GM18907 (cell line): Measurements from ENCODE around the gene GAS2.

Experiments
- ATAC-seq: cut with Tn5 transposase; IDR thresholded peaks from one replicate; pipeline ENCODE4 v1.9.1; 2021; ENCODE audit warnings: mild to moderate bottlenecking, moderate library complexity; ENCODE audit not compliant: unreplicated experiment

Gene GAS2

GRCh38 chr11:22723274-22723673 lies 56.9 kb downstream of the GAS2 start:
- ATAC-seq, result no peak

- no peak for ATAC-seq
Observed at GRCh38 chr11:22725079-22725478, 58.7 kb downstream of the GAS2 start.

DNA sequence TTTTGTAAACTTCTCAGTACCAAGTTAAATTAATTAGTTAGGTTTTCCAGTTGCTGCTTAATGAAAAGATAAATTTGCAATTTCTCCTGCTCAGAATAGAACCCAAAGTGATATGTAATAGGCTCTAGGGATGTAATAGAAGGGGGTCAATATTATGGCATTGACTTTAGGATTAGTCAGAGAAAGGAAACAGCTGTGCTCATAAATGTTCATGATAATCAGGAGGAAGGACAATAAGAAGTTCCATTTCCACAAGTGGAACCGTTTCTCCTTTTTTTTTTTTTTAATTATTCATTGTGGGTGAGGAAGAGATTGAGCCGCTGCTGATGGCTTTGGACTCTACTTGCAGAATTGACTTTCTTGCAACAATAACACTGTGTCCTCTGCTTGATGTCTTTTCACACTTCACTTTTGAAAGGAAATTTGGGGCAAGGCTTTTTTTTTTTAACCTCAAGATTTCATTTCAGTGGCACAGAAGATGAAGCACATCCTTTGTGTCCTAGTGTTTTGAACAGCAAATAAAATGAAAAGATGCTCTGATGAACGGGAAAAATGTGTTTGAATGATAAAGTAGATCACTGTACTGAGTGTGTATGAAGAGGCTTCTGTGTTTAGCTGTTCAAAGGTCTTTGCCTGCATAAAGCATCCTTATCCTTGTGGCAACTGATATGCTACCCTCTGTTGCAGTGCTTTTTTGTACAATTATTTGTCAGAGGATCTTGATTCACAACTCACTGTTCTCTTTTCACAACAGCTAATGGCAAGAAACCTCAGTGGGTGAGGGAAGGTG lies 62.4 kb downstream of the GAS2 start:
- no peak for ATAC-seq

GRCh38 chr11:22730319-22730718 lies 63.9 kb downstream of the GAS2 start:
- peak; percentile 70 for ATAC-seq

GRCh38 chr11:22732588-22732987 lies 66.2 kb downstream of the GAS2 start:
- ATAC-seq, result no peak

GRCh38 chr11:22733475-22734248 lies 67.3 kb downstream of the GAS2 start:
- no peak for ATAC-seq

DNA sequence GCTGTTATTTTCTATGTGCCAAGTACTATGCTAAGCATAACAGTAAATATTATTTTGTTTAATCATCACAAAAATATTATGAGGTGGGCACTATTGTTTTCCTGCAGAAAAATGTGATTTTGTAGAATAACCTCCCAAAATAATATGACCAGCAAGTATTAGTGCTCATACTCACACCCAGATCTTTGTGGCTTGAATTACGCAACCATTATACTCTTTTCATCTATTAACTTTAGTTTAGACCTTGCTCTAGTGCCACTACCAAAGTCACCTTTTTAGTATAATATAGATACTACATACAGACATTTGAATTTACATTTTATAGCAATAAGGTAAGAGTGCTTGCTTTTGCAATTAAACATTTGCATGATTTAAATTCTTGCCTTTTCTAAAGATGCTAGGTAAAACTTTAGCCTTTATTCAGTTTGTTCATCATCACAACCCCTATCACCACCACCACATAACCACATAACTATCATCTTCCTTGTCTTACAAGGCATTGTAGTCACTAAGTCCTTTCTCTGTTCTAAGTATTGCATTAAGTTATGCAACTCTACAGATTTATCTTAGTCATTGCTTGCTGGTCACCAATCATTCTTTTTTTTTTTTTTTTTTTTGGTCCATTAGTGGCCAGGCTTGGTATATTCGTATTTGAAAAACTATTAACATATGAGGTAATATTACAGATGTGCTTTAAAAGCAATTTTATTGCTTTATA lies 68.4 kb downstream of the GAS2 start:
- no peak for ATAC-seq

DNA sequence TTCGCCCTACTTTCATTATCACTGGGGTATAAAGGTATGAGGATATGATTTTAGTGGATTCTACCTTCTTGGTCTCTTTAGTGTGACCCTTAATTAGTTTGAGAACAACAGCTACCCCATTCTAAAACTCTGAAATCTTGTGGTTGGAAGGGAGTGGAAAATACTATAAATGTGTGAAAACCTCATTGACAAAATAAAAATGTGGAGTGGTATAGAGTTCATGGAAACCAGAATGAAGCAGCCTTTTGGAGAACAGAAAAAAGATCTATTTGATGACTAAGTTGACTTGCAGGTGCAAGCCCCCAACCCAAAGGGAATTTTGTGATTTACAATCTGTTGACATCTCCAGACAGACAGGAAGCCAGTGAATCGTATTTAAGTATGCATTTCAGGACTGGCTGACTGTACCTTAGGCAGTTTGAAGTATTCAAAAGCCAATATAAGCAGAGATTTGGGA lies 75.8 kb downstream of the GAS2 start:
- ATAC-seq, result no peak

DNA sequence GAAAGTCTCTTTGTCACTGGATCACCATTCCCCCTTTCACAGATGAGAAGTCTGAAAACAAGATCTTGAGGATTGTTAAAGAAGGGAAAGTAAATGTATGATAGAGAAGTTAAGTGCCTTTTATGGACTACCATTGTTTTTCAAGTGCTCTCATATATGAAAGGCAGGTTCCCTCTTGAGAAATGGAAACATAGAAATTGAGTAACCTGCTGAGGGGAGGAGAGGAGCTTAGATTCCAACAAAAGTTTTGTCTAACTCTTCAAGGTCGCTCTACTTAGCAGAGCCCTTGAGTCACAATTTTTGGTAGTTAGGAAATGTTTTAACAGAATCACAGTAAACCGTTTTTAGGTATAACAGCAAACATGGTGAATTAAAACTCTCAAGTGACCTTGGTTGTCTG lies 83.1 kb downstream of the GAS2 start:
- ATAC-seq, result no peak

GRCh38 chr11:22752908-22753310 lies 86.5 kb downstream of the GAS2 start:
- no peak for ATAC-seq

- ATAC-seq, result no peak
Observed at GRCh38 chr11:22753416-22753815, 87.0 kb downstream of the GAS2 start.

GRCh38 chr11:22761066-22761465 lies 94.7 kb downstream of the GAS2 start:
- ATAC-seq, result no peak

GRCh38 chr11:22763166-22763565 lies 96.8 kb downstream of the GAS2 start:
- no peak for ATAC-seq

- ATAC-seq, result no peak
Observed at GRCh38 chr11:22764735-22765134, 98.3 kb downstream of the GAS2 start.

GRCh38 chr11:22768281-22768680 lies 101.9 kb downstream of the GAS2 start:
- no peak for ATAC-seq

DNA sequence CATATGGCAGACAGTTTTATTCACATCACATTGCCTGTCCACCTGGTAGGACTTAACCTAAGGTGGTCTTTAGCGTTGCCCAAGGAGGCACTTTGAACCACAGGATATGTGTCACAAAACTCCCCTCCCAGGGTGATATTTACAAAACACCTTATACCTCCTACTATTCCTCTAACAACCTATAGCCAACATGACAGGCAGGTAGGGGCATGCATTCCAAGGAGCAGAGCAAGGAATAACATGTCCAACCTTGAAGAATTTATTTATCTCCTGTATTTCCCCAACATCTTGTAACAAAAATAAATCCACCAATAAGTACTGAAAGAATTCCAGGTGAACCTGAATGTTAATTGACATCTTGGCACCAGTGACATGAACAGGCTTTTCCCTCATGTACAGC lies 102.7 kb downstream of the GAS2 start:
- no peak for ATAC-seq

- ATAC-seq, result peak; percentile 68
Observed at GRCh38 chr11:22774716-22775115, 108.3 kb downstream of the GAS2 start.

DNA sequence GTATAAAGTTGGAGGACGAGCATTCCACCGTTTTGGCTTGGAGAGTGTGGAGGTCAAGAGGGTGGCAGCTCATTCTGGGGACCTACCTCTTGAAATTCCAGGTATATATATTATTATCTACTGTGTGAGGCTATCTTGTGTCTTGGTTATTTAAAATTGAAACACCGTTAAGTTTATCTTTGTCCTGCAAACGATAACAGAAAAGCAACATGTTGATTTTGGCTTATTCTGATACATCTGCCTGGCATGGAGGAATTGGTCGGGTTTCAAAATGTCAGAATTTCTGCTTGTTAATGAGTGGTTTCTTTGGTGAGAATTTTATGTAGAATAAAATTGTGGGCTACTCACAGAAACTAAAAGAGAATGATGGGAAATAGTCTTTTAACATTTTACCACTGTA lies 108.8 kb downstream of the GAS2 start:
- no peak for ATAC-seq

DNA sequence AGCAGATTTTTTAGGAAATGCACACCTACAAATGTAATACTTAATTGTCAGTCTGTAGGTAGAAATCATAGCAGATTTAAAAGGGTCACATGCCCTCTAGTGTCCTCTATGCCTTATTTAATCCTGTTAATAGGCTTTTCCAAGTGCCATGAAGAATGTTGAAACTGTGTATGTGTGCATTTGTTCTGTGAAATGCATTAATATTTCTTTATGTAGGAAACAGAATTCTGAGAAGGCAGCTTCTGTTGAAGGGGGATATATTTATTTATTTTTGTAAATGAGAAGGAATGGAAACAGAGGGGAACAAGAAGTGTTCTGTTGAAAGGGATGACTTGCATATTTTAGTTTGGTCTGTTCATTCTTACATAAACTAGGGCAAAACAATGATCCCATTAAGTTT lies 112.2 kb downstream of the GAS2 start:
- ATAC-seq, result no peak

DNA sequence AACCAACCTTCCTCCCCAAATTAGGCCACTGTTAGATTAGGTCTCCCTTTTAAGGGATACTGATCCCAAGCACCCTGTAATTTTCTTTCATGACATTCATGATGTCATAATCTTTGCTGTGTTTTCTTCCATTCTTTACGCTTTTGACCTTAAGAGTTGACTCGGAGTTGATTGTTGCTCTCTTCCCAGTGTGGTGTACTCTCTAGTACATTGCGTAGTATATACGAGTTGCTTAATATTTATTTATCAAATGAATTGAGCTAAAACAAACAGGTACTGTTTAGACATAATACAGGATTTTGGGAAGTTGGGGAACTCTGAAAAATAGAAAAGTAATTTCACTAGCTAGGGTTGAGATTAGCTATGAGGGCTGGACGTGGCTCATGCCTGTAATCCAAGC lies 113.4 kb downstream of the GAS2 start:
- ATAC-seq, result no peak

DNA sequence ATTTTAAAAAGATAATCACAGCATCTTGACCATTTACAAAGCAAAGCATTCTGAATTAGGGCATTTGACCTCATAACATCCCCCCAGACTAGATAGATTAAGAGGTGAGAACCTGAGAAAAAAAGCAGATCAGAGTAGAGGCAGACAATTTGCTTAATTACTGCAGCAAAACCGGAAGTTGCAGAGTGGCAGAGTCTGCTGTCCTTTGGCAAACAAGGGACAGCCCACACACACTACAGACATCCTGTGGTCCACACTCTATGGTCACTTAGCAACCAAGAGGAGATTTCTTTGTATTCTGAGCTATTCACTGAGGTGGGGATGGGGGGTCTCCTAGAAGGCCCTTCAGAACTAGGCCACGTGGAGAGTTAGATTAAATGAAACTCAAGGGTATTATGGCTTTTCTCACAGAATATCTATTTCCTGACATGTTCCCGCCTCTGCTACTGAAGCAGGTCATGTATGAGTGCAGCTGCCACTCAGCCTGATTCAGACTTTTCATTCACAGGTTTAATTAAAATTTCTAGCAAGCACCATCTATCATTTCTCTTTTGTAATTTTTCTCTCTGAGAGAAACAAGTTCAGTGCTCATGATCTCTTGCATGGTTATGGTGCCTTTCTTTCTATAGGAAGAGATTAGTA lies 114.7 kb downstream of the GAS2 start:
- ATAC-seq, result peak; percentile 95
